Osteocyte (in vitro differentiated cells): ENCODE data around the gene GGT5. TPM values are rescaled to one million over a fixed set of nuclear protein-coding genes. Genes with fewer than 3 reads are reported as not detected.

ENCODE experiments used
- DNase-seq: peaks from one replicate; pipeline ENCODE4 v3.0.0; 2021; ENCODE audit warnings: mixed read lengths; ENCODE audit not compliant: unreplicated experiment; ENCODE audit errors: extremely low spot score
- H3K27ac Mint-ChIP-seq: one replicate; pipeline ENCODE4 v1.8.0; 2021; ENCODE audit warnings: mild to moderate bottlenecking, mixed read lengths; ENCODE audit not compliant: unreplicated experiment
- H3K27me3 Mint-ChIP-seq: one replicate; pipeline ENCODE4 v1.8.0; 2021; ENCODE audit warnings: mixed read lengths; ENCODE audit not compliant: unreplicated experiment
- H3K36me3 Mint-ChIP-seq: one replicate; pipeline ENCODE4 v1.8.0; 2021; ENCODE audit warnings: mixed read lengths; ENCODE audit not compliant: unreplicated experiment
- H3K4me1 Mint-ChIP-seq: one replicate; pipeline ENCODE4 v1.8.0; 2021; ENCODE audit warnings: mixed read lengths; ENCODE audit not compliant: unreplicated experiment
- H3K4me3 Mint-ChIP-seq: one replicate; pipeline ENCODE4 v1.8.0; 2021; ENCODE audit warnings: mild to moderate bottlenecking, moderate library complexity, mixed read lengths; ENCODE audit not compliant: unreplicated experiment
- H3K9me3 Mint-ChIP-seq: one replicate; pipeline ENCODE4 v1.8.0; 2021; ENCODE audit warnings: mixed read lengths; ENCODE audit not compliant: unreplicated experiment
- CTCF ChIP-seq: fragments of 200-600 bp; sonication (generic); IDR thresholded peaks from 2 replicates; pipeline ENCODE4 v1.5.0; 2021; ENCODE audit warnings: antibody characterized with exemption, mild to moderate bottlenecking, moderate library complexity
- total RNA-seq: library from RNA; stranded (reverse); gene quantifications from 2 replicates; pipeline ENCODE4 v1.2.1, GENCODE V29; 2021

GGT5 gene
- total RNA-seq, 1 donor from 2014 or later, result 136 TPM

GRCh38 chr22:24175160-24175808 lies 69.6 kb downstream of the GGT5 start:
- TF ChIP-seq CTCF, result peak; percentile 91
- Mint-ChIP-seq H3K27ac (peak overlapping the region; percentile 71), H3K4me3 (no peak overlapping the region)

GRCh38 chr22:24171822-24172221 lies 73.1 kb downstream of the GGT5 start:
- H3K4me3 Mint-ChIP-seq, result no peak overlapping the region
- TF ChIP-seq CTCF, result no peak
- H3K27me3 Mint-ChIP-seq, result no peaks in the 10 kb centered on the region
- H3K4me1 Mint-ChIP-seq, result peaks cover 12% of the 10 kb centered on the region
- H3K36me3 Mint-ChIP-seq, result peaks cover 13% of the 10 kb centered on the region
- DNase-seq, result no peak
- no peak overlapping the region for H3K27ac Mint-ChIP-seq
- H3K9me3 Mint-ChIP-seq, result no peaks in the 10 kb centered on the region

More at GRCh38 chr22:24175160-24175808, 69.6 kb downstream of the GGT5 start:
- Mint-ChIP-seq H3K27me3 (no peaks in the 10 kb centered on the region), H3K4me1 (peaks cover 19% of the 10 kb centered on the region), H3K36me3 (peaks cover 8% of the 10 kb centered on the region), H3K9me3 (no peaks in the 10 kb centered on the region)
- peak; percentile 94 for DNase-seq

GRCh38 chr22:24170632-24171031 lies 74.2 kb downstream of the GGT5 start:
- Mint-ChIP-seq H3K4me3 (no peak overlapping the region), H3K9me3 (no peaks in the 10 kb centered on the region), H3K4me1 (peaks cover 9% of the 10 kb centered on the region), H3K27ac (no peak overlapping the region), H3K36me3 (peaks cover 17% of the 10 kb centered on the region), H3K27me3 (no peaks in the 10 kb centered on the region)
- no peak for TF ChIP-seq CTCF
- no peak for DNase-seq

- no peak for DNase-seq
- H3K4me1 Mint-ChIP-seq, result peaks cover 10% of the 10 kb centered on the region
- no peak overlapping the region for H3K4me3 Mint-ChIP-seq
- no peak overlapping the region for H3K27ac Mint-ChIP-seq
- TF ChIP-seq CTCF, result no peak
- no peaks in the 10 kb centered on the region for H3K27me3 Mint-ChIP-seq
- H3K9me3 Mint-ChIP-seq, result no peaks in the 10 kb centered on the region
- H3K36me3 Mint-ChIP-seq, result peaks cover 17% of the 10 kb centered on the region
Observed at GRCh38 chr22:24170188-24170587, 74.7 kb downstream of the GGT5 start.

Other genes with a start within 250 kb of the GGT5 start
- gene GSTT4, start 239.6 kb downstream of the GGT5 start, total RNA-seq, result not detected in 2 replicates
- gene CABIN1, start 233.8 kb downstream of the GGT5 start, total RNA-seq, result 53.4 and 55.6 TPM in 2 replicates
- 4.2 and 4.5 TPM in 2 replicates for gene SUSD2, start 63.6 kb downstream of the GGT5 start, total RNA-seq
- 79.5 and 93.5 TPM in 2 replicates for gene SPECC1L, start 25.7 kb upstream of the GGT5 start, total RNA-seq
- 1.6 and 3.5 TPM in 2 replicates for gene ADORA2A, start 182.5 kb upstream of the GGT5 start, total RNA-seq